ENCODE measurements around the gene KDM7A.
"Not testable (repeated sequence)": the region's sequence is repeated elsewhere in the genome, so short reads cannot be mapped to it uniquely, and the experiment has no call there.

The KDM7A gene

DNA sequence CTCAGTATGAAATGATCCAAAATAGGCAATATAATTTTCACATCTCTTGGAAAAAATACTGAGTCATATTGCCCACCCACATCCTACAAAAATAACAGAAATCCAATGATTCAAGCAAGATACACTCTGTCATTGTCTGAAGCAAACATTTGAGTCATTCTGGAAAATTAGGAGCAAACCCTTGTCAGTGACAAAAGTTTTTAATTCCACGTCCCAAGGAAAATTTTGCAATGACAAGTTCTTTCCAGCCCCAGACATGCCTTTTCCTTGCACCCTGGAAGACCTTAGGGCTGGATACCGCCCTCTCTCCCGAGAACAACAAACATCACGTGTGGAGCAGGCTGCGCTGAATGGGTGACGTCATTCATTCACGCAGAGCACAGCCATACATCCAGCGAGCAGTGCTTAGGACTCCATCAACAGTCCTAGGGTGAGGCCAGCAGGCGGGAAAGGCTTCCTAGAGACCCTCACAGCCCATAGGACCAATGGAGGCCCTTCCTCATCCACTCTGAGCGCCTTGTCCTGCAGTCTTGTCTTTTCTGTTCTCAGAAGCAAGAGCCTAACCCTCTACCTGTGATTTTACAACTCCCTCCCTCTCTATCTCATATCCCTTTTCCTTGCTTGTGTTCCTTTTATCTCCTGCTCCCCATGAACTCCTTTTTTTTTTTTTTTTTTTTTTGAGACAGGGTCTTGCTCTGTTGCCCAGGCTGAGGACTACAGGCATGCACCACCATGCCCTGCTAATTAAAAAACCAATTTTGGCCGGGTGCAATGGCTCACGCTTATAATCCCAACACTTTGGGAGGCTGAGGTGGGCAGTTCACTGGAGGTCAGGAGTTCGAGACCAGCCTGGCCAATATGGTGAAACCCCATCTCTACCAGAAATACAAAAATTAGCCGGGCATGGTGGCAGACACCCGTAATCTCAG is 23.5 kb upstream of the KDM7A start:
- no peak for ATAC-seq
- DNase-seq, result no peak

GRCh38 chr7:140197938-140198337 is 21.2 kb upstream of the KDM7A start:
- no peak for ATAC-seq
- no peak for DNase-seq

DNA sequence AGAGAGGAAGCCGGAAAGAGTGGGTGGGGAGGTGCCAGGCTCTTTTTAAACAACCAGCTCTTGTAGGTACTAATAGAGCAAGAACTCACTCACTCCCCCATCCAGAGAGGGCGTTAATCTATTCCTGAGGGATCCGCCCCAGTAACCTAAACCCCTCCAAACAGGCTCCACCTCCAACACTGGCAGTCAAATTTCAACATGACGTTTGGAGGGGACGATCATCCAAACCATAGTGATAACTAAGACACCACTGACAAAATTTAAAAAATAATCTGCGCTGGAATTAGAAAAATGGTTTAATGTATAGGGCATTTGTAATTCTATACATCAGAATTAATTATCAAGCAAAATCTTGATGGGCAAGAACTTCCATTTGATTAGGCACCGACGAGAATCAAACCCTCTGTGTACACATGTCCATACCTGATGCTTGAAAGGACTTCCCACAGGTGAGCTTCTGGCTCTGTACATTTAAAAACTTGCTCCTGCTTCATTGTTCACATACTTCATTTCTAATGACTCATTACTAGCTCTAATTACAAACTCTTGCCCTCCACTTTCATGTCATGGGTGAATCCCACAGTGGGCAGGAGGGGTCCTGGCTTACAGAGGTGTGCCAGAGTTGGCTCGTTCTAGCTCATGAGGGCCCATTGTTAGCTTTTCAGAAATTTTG is 20.6 kb upstream of the KDM7A start:
- ATAC-seq (no peak), DNase-seq (no peak)

DNA sequence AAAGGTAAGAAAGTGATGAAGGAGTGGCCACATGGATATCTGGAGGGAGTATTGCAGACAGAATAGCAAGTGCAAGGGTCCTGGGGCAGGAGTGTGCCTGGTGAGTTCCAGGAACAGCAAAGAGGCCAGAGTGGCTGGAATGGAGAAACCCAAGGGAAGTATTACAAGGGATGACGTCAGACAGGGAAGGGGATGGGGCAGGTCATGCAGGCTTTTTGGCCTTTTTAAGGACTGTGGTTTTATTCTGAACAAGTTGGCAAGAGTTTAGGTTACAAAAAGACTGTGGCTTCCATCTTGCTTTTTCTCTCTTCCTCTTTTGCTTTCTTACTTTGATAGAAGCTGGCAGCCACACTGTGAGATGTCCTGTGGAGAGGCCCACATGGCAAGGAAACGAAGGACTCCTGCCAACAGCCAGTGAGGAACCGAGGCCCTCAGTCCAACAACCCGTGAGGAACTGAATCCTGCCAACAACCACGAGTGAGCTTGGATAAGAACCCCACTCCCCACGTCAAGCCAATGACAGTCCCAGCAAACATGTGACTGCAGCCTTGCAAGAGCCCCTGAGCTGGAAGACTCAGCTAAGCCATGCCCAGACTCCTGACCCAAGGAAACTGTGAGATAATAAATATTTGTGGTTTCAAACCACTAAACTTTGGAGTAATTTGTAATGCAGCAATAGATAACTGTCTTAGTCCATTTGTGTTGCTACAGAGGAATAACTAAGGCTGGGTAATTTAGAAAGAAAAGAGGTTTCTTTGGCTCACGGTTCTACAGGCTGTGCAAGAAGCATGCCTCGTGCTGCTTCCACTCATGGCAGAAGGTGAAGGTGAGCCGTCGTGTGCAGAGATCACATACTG is 19.8 kb upstream of the KDM7A start:
- ATAC-seq, result no peak

DNA sequence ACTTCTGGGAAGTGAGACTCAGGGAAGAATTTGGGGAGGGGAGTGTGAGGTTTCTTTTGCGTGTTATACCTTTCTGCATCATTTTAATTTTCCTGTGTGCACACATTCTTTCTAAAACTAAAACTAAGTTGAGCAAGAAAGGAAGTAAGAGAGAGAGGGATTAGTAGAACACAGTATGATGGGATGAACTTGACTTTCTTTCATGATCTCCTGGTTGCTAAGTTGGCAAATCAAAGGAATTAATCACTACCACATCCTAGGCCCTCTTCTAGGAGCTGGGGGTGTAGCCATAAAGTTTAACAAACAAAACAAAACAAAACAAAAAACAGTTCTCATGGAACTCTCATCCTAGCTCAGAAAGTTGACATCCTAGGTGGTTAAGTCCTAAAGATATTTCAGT is 19.1 kb upstream of the KDM7A start:
- ATAC-seq (no peak), DNase-seq (no peak)

More for the DNA sequence above, 19.8 kb upstream of the KDM7A start:
- DNase-seq, result no peak

GRCh38 chr7:140192620-140193019 is 15.8 kb upstream of the KDM7A start:
- ATAC-seq, result no peak
- no peak for DNase-seq

DNA sequence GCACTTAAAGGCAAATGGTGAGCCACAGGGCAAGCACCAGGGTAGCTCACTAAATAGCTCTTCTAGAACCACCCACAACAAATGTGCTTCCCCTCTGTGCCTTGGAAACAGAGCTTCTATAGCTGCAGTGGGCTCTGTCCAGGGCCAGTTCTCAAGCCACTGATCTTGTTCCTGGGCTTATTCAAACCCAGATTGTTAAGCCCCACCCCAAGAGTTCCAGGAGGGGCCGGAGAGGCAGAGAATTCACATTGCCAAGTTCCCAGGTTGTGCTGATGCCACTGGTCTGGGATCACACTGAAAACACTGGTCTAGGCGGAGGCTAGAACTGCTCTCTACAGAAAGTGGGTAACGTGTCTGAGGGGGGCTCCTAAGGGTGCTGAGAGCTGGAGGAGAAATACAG is 15.4 kb upstream of the KDM7A start:
- ATAC-seq (no peak), DNase-seq (no peak)

DNA sequence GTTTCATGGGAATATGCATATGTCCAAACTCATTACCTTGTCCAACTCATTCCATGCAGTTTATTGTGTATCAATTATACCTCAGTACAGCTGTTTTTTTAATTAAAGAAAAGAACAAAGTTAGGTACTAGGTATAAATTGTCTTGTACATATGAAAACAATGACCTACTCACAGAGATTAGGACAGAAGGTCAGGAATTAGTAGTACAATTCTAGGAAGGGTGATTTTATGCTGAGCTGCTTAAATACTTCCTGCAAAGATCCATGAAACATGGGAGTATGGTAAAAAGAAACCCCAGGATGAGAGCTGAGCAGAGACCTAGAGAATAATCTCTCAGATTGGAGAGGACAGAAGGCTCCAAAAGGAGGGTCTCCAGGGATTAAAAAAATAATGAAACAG is 13.8 kb upstream of the KDM7A start:
- DNase-seq, result no peak
- ATAC-seq, result no peak

DNA sequence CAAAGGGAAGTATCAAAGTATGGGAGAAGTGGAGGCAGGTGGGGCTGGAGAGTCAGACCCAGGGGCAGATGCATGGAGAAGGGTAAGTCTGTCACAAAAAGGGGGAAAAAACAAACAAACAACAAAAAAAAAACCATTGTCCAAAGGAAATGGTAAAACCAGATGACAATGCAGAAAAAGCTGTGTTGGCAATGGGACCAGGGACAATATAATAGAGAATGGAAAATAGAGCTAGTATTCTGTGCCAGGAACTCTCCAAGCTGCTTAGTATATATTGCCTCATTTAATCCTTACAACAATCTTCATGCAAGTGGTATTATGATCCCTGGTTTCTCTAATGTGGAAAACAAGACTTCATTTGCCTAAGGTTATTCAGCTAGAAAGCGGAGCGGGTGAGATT is 13.1 kb upstream of the KDM7A start:
- DNase-seq (no peak), ATAC-seq (no peak)

DNA sequence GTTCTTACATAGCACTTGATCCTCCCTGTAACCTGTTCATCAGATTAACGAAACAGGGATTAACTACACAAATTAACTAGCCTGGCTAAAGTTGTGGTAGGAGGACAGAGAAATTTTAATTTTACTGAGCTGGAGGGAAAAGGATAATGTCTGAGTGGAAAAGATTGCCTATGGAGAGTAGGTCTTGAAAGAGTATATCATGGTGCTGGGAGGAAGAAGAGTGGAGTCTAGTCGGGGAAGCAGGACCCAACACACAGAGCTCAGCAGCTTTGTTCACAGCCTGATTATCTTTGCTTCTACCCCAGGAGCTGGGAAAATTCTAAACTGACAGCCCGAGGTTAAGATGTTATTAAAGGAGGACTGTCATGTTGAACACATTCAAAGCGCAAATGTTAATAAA is 6.1 kb upstream of the KDM7A start:
- DNase-seq, result no peak
- ATAC-seq, result no peak

DNA sequence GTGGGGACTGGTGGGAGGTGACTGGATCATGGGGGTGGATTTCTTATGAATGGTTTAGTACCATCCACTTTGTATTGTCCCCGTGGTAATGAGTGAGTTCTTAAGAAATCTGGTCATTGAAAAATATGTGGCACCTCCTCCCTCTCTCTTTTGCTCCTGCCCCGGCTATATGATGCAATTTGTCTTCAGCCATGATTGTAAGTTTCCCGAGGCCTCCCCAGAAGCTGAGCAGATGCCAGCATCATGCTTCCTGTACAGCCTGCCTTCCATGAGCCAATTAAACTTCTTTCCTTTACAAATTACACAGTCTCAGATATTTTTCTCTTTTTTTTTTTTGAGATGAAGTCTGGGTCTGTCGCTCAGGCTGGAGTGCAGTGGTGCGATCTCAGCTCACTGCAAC is 2.6 kb upstream of the KDM7A start:
- DNase-seq (no peak), ATAC-seq (no peak)

DNA sequence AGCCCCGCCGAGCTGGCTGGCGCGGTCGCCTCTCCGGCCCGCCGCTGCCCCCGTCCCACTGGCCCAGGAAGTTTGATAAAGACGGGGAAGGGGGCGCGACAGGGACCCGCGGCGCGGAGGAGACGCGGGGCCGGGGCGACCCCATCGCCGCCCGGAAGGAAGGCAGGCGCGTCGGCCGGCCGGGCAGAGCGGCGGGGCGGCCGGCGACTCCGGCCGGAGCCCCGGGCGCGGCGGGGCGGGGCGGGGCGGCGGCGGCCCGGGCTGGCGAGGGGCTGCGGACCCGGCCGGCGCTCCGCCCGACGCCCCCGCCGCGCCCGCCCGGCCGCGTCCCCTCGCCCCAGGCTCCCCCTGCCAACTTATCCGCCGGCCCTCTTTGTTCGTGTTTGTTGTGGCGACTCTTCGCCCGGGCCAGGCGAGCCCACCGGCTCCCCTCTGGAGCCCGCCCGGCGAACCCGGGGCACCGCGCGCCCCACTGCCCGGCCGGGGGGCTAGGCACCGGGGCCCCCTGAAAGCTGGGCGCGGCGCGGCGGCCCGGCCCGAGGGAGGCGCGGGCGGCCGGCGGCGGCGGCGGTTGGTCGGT is 571 bp downstream of the KDM7A start:
- ATAC-seq, result no peak
- no peak for DNase-seq

GRCh38 chr7:140175221-140176121 is 1.3 kb downstream of the KDM7A start:
- ATAC-seq, result peak; percentile 67
- DNase-seq, result peak; percentile 86

- ATAC-seq (no peak), DNase-seq (no peak)
Measured at GRCh38 chr7:140174217-140174616, 2.6 kb downstream of the KDM7A start.

DNA sequence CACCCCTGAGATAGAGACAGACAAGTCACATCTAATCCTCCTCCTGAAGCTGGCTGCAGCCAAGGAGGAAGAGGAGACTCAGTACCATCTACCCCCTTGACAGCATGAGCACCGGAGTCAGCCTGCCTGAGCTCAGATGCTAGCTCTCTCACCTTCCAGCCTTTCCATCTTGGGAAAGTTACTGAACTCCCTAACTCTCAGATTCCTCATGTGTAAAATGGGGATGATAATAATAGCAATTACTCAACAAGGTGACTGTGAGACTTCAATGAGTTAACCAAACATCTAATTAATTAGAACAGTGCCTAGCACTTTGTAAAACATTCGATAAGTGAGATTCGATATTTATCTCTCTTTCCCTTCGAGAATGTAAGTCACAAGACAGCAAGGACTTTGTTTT is 6.4 kb downstream of the KDM7A start:
- DNase-seq, result no peak
- ATAC-seq, result no peak

- ATAC-seq (no peak), DNase-seq (no peak)
Measured at GRCh38 chr7:140168816-140169215, 8.0 kb downstream of the KDM7A start.

- peak; percentile 71 for ATAC-seq
- DNase-seq, result no peak
Measured at GRCh38 chr7:140165422-140165821, 11.4 kb downstream of the KDM7A start.

DNA sequence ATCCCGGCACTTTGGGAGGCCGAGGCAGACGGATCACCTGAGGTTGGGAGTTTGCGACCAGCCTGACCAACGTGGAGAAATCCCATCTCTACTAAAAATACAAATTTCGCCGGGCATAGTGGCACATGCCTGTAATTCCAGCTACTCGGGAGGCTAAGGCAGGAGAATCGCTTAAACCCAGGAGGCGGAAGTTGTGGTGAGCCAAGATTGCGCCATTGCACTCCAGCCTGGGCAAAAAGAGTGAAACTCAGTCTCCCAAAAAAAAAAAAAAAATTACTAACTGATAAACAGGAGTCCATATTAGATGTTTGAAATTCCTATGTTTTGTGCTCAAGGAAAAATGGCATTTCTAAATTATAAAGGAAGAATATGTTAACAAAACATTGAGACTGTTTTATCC is 14.7 kb downstream of the KDM7A start:
- not testable (repeated sequence) for ATAC-seq

GRCh38 chr7:140161047-140161446 is 15.7 kb downstream of the KDM7A start:
- peak; percentile 26 for DNase-seq
- ATAC-seq, result peak; percentile 65

More for the DNA sequence above, 14.7 kb downstream of the KDM7A start:
- not testable (repeated sequence) for DNase-seq

DNA sequence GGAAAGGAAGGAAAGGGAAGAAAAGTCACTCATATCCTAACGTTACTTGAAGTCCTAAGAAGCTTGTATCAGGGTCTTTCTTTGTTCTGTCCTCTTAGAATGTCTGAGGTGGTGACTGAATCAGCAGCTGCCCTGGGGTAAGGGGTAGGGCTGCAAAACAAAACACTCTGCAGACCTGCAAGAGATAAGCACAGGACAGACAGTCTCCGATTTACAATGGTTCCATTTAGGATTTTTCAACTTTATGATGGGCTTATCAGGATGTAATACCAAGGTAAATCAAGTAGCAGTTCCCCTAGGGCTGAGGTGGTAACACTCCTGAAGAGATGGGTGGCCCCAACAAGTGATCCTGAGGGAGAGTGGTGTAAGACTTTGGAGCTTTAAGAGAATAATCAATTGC is 16.5 kb downstream of the KDM7A start:
- no peak for DNase-seq
- ATAC-seq, result no peak

DNA sequence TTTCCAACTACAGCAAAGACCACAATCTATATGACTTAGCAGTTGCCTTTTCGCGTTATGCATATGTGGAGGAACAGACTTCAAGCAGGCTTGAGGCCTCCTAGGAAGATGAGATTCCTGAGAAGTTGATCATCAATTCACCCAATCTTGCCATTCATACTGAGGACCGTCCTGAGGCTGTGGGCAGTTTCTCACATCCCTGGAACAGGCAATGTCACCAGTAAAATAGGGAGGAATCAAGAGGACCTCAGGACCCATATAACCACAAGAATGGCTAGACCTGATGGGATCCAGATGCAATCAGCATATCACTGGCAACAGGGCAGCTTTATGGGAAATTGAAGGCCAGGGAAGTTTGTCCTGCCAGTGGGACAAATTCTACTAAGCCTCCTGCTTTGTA is 17.3 kb downstream of the KDM7A start:
- DNase-seq, result no peak
- no peak for ATAC-seq
